ENCODE measurements around the gene HCFC1R1.
"Not testable (repeated sequence)": the region's sequence is repeated elsewhere in the genome, so short reads cannot be mapped to it uniquely, and the experiment has no call there.

- TF ChIP-seq CTCF, POLR2A (IDR thresholded peaks at IDR 0.05): not testable (repeated sequence)
These were observed 29.6 kb upstream of the HCFC1R1 start for GRCh38 chr16:3053330-3053710.
